Mesangial cell (primary cell): ENCODE results near the gene TCF4. TPM values are rescaled to one million over a fixed set of nuclear protein-coding genes. Genes with fewer than 3 reads are reported as not detected.

Source experiments
- total RNA-seq: library from RNA; depleted of rRNA; stranded (reverse); fragments of >200 nt; gene quantifications from 2 replicates; pipeline ENCODE4 v1.2.3, GENCODE V29; 2015

Gene TCF4
- 14.2 and 19.0 TPM in 2 replicates for total RNA-seq

DNA sequence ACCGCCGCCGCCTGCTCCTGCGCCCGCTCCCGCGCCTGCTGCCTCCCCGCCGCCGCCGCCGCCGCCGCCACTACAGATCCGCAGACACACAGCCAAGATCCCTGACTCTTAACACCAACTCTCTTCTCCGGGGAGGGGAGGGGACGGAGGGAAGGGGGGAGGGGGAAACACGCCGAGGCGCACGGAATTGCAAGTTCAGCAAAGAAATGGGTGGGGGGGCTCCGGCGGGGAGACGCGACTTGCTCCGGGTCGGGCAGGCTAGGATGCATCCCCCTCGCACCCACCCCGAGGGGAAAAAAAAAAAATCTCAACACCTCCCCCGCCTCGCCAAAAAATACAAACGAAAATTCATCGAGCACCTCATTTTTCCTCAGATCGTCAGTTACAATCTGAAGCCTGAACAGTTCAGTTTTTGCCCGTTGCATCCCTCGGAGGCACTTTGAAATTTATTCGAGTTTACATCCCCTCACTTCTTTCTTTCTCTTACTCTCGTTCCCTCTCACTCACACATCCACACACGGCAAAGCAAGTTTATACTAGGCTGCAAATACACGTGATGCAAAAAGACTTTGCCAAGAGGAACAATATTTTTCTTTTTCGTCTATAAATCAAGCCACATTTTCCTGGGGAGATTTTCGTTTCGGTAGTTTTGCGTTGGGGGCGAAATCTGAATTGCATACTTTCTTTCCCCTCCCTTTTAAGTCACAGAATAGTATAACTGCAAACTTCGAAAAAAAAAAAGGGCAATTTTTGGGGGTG, at the start of gene TCF4:
TSS of gene TCF4 (minus strand) at position 82 of the 759 bp plus-strand sequence. CDS start 1,076 bp downstream, outside the sequence.

